Mucosa of stomach (tissue), 1 donor: ENCODE measurements around the gene SH2D5.
A peak's percentile ranks its signal among the peaks of the same experiment; 100 is the strongest.

Experiments
- H3K27me3 ChIP-seq: one replicate; pipeline ENCODE4 v1.7.0; 2013; ENCODE audit warnings: mild to moderate bottlenecking, low read length; ENCODE audit not compliant: control insufficient read depth, insufficient read depth
- H3K36me3 ChIP-seq: one replicate; pipeline ENCODE4 v1.7.0; 2013; ENCODE audit warnings: low read length; ENCODE audit not compliant: control insufficient read depth, insufficient read depth
- H3K4me1 ChIP-seq: one replicate; pipeline ENCODE4 v1.7.0; 2013; ENCODE audit warnings: mild to moderate bottlenecking, low read length; ENCODE audit not compliant: control insufficient read depth, insufficient read depth
- H3K4me3 ChIP-seq: one replicate; pipeline ENCODE4 v1.7.0; 2013; ENCODE audit warnings: low read length
- H3K9ac ChIP-seq: one replicate; pipeline ENCODE4 v1.7.0; 2013; ENCODE audit warnings: mild to moderate bottlenecking, low read length, moderate library complexity
- H3K9me3 ChIP-seq: one replicate; pipeline ENCODE4 v1.7.0; 2013; ENCODE audit warnings: mild to moderate bottlenecking, low read length, moderate library complexity; ENCODE audit not compliant: control insufficient read depth
- donor health status: Pancreatic carcinoma.

SH2D5 gene

GRCh38 chr1:20705203-20705755 lies 27.2 kb downstream of the SH2D5 start:
- no peak overlapping the region for H3K9ac ChIP-seq
- no peaks in the 10 kb centered on the region for H3K4me1 ChIP-seq
- H3K27me3 ChIP-seq: no peaks in the 10 kb centered on the region
- H3K36me3 ChIP-seq: no peaks in the 10 kb centered on the region
- H3K9me3 ChIP-seq: no peaks in the 10 kb centered on the region
- no peak overlapping the region for H3K4me3 ChIP-seq

DNA sequence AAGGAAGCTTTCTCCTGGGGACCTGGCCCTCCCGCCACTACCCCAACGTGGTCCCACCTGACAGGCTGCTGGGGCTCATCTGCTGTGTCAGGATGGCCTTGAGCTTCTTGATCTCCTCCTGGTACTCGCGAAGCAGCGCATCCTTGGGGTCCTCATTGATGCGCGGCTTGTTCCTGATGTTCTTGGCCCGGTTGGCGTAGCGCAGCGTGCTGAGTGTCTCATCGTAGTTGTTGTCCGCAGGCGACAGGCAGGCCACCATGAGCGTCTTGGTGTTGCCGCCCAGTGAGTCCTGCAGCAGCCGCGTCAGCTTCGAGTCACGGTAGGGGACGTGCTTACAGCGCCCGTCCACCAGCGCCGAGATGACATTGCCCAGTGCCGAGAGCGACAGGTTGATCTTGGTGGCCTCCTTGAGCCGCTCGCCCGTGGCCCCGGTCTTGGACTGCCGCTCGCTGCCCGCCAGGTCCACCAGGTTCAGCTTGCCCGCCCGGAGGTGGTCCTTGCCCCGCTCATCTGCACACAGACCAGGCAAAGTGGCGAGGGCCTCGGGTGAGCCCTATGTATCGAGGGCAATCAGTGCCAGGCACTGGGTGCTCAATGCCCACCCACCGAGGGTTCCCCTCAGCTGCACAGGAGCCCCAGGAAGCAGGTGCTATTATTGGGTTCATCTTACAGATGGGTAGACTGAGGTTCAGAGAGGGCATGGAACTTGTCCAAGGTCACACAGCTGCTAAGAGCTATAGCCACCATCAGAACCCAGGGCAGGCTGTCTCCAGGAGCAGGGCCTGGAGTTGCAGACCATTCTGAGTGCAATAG lies 27.9 kb downstream of the SH2D5 start:
- Histone ChIP-seq H3K36me3 (no peaks in the 10 kb centered on the region), H3K4me1 (no peaks in the 10 kb centered on the region), H3K9ac (no peak overlapping the region), H3K27me3 (no peaks in the 10 kb centered on the region), H3K4me3 (no peak overlapping the region), H3K9me3 (no peaks in the 10 kb centered on the region)

DNA sequence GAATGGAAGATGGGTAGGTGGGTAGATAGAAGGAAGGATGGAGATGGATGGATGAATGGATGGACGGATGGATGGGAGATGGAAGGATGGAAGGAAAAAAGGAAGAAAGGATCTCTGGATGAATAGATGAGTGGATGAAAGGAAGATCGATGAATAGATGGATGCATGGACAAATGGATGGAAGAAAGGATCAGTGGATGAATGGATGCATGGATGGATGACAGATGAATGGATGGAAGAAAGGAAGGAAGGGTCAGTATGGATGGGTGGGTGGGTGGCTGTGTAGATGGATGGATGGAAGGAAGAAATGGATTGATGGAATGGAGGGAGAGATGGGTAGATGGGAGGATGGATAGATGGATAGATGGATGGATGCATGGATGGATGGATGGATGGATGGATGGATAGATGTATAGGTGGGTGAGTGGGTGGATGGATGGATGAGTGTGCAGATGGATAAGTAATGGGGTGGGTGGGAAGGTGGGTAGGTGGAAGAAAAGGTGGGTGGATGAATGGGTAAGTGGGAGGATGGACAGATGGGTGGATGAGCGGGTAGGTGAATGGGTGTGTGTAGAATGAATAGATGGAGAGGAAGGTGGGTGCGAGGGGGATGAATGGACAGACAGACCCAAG lies 29.3 kb downstream of the SH2D5 start:
- Histone ChIP-seq H3K27me3 (no peaks in the 10 kb centered on the region), H3K36me3 (no peaks in the 10 kb centered on the region), H3K9me3 (no peaks in the 10 kb centered on the region), H3K4me3 (no peak overlapping the region), H3K4me1 (no peaks in the 10 kb centered on the region), H3K9ac (no peak overlapping the region)

DNA sequence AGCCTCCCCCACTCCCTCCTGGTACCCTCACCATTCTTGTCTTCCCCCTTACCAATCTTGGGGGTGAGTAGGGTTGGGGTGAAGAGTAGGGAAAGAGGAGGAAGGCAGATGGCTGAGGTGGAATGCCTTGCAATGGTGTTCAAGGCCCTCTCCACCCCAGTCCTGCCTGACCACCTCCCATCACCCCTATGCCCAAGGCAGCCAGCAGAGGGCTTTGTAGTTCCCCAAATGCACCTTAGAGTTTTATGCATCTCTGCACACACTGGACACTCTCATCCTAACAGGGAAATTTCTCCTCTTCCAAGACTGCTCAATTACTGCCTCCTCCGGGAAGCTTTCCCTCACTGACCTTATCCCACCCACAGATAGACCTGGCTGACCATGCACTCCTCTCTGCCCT lies 30.1 kb downstream of the SH2D5 start:
- H3K4me3 ChIP-seq: no peak overlapping the region
- H3K9me3 ChIP-seq: no peaks in the 10 kb centered on the region
- H3K9ac ChIP-seq: no peak overlapping the region
- no peaks in the 10 kb centered on the region for H3K4me1 ChIP-seq
- peaks cover 5% of the 10 kb centered on the region for H3K27me3 ChIP-seq
- H3K36me3 ChIP-seq: no peaks in the 10 kb centered on the region

DNA sequence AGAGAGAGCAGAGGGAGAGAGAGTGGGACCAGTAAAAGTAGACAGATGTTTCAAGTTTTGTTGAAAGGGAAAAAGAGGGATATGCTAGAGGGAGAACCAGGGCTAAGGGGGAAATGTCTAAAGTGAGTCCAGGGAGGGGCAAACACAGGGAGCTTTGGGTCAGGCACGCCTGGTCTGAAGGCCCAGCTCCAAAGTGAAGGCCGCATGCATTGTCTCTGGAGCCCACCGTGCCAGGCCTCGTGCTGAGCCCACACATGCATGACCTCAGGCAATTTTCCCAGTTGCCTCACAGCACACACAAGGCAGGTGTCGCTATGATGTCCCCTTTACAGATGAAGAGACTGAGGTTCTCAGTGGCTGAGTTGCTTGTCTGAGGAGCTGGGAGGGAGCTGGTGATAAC lies 30.7 kb downstream of the SH2D5 start:
- H3K9me3 ChIP-seq: no peaks in the 10 kb centered on the region
- no peaks in the 10 kb centered on the region for H3K36me3 ChIP-seq
- peaks cover 5% of the 10 kb centered on the region for H3K4me1 ChIP-seq
- no peak overlapping the region for H3K4me3 ChIP-seq
- H3K9ac ChIP-seq: no peak overlapping the region
- peaks cover 8% of the 10 kb centered on the region for H3K27me3 ChIP-seq

DNA sequence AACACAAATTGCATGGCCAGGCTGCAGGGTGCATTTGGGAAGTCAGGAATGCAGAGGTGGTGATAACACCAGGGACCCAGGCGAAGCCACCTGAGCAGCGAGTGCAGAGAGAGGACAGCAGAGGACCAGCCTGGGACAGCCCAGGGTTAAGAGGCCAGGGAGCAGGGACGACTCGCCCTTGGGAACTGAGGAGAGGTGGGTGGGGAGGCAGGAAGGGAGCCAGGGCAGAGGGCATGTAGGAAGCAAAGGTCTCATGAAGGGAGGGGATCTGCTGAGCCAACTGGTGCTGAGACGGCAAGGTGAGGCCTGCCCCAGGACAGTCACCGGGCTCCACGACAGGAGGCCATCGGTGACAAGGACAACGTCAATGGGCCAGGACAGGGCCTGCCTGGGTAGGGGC lies 31.1 kb downstream of the SH2D5 start:
- Histone ChIP-seq H3K36me3 (no peaks in the 10 kb centered on the region), H3K9ac (no peak overlapping the region), H3K27me3 (peaks cover 8% of the 10 kb centered on the region), H3K9me3 (no peaks in the 10 kb centered on the region), H3K4me1 (peaks cover 5% of the 10 kb centered on the region), H3K4me3 (no peak overlapping the region)

- peaks cover 8% of the 10 kb centered on the region for H3K27me3 ChIP-seq
- no peaks in the 10 kb centered on the region for H3K9me3 ChIP-seq
- no peaks in the 10 kb centered on the region for H3K36me3 ChIP-seq
- peaks cover 5% of the 10 kb centered on the region for H3K4me1 ChIP-seq
- H3K9ac ChIP-seq: no peak overlapping the region
- H3K4me3 ChIP-seq: no peak overlapping the region
Measured at GRCh38 chr1:20700636-20701215, 31.8 kb downstream of the SH2D5 start.

- Histone ChIP-seq H3K36me3 (no peaks in the 10 kb centered on the region), H3K27me3 (peaks cover 8% of the 10 kb centered on the region), H3K4me3 (no peak overlapping the region), H3K9me3 (no peaks in the 10 kb centered on the region), H3K9ac (no peak overlapping the region), H3K4me1 (peaks cover 5% of the 10 kb centered on the region)
Measured at GRCh38 chr1:20699558-20699957, 32.9 kb downstream of the SH2D5 start.

GRCh38 chr1:20698195-20698910 lies 34.1 kb downstream of the SH2D5 start:
- H3K4me1 ChIP-seq: peaks cover 5% of the 10 kb centered on the region
- H3K27me3 ChIP-seq: peaks cover 8% of the 10 kb centered on the region
- H3K9ac ChIP-seq: no peak overlapping the region
- no peaks in the 10 kb centered on the region for H3K36me3 ChIP-seq
- no peaks in the 10 kb centered on the region for H3K9me3 ChIP-seq
- H3K4me3 ChIP-seq: no peak overlapping the region

DNA sequence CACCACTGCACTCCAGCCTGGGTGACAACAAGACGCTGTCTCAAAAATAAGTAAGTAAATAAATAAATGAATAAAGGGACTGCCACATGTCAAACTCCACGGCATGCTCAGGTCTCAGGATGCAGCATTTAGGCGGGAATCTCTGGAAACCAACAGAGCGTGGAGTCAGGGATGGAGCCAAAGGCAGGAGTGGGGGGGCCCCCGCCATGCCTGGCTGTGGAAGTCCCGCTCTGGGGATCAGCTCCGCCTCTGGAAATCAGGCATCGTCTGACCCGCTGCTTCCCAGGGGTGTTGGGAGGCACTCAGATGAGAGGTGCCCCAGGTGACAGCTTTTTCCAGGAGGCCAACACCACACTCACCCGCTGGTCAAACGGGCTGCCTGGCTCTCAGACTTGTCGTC lies 34.9 kb downstream of the SH2D5 start:
- H3K9me3 ChIP-seq: no peaks in the 10 kb centered on the region
- H3K27me3 ChIP-seq: peaks cover 8% of the 10 kb centered on the region
- H3K36me3 ChIP-seq: no peaks in the 10 kb centered on the region
- no peak overlapping the region for H3K9ac ChIP-seq
- no peak overlapping the region for H3K4me3 ChIP-seq
- H3K4me1 ChIP-seq: peaks cover 5% of the 10 kb centered on the region

- Histone ChIP-seq H3K36me3 (no peaks in the 10 kb centered on the region), H3K9ac (peak overlapping the region; percentile 76), H3K27me3 (peaks cover 8% of the 10 kb centered on the region), H3K4me1 (peaks cover 5% of the 10 kb centered on the region), H3K9me3 (no peaks in the 10 kb centered on the region), H3K4me3 (peak overlapping the region; percentile 82)
Measured at GRCh38 chr1:20696397-20697333, 35.8 kb downstream of the SH2D5 start.
